ENCODE data around the gene TRAF7. TPM values are rescaled to one million over a fixed set of nuclear protein-coding genes. Genes with fewer than 3 reads are reported as not detected.
"Not testable (repeated sequence)": the region's sequence is repeated elsewhere in the genome, so short reads cannot be mapped to it uniquely, and the experiment has no call there.

The TRAF7 gene
- total and polyA plus RNA-seq, 2 donors (not counting 1 experiment from before 2014, with no cell fraction given), result 46.1 to 50.9 TPM

GRCh38 chr16:2110332-2111008 is 45.1 kb upstream of the TRAF7 start:
- H3K4me2 ChIP-seq (replicated peaks; ENCODE audit: low read depth, low read length, poor library complexity, severe bottlenecking); H3K4me1 Mint-ChIP-seq; H3K27me3 ChIP-seq (replicated peaks in 1 of 4; ENCODE audit: control extremely low read depth in 1 of 4, control insufficient read depth in 3 of 4, insufficient read depth in 4 of 4, low read length in 3 of 4); H3K27ac ChIP-seq (ENCODE audit: low read length in 2 of 2); intact Hi-C loops (cut with micrococcal nuclease); H4K20me1 ChIP-seq (ENCODE audit: control insufficient read depth, insufficient read depth, low read length, poor library complexity, severe bottlenecking); DNase-seq; H3K27ac Mint-ChIP-seq; H2AFZ ChIP-seq (ENCODE audit: insufficient read depth, low read depth, low read length, poor library complexity, severe bottlenecking); POLR2A ChIA-PET; H3K9me3 Mint-ChIP-seq (ENCODE audit: insufficient read depth); H3K4me1 ChIP-seq (ENCODE audit: control insufficient read depth in 2 of 2, insufficient read depth in 2 of 2, low read length in 2 of 2); H3K36me3 ChIP-seq (replicated peaks in 1 of 2; ENCODE audit: control extremely low read depth in 1 of 2, control insufficient read depth in 1 of 2, extremely low read depth in 1 of 2, insufficient read depth in 2 of 2, low read length in 1 of 2); CTCF ChIA-PET; H3K4me3 Mint-ChIP-seq; H3K79me2 ChIP-seq (ENCODE audit: control insufficient read depth, insufficient read depth, low read length); ATAC-seq (ENCODE audit: low read depth); H3K27me3 Mint-ChIP-seq; H3K9ac ChIP-seq (ENCODE audit: low read length); H3K9me3 ChIP-seq (ENCODE audit: control extremely low read depth in 1 of 3, control insufficient read depth in 2 of 3, insufficient read depth in 1 of 3, low read length in 2 of 3); H3K4me3 ChIP-seq (ENCODE audit: control extremely low read depth in 1 of 5, extremely low read depth in 1 of 5, insufficient read depth in 1 of 5, low read depth in 2 of 5, low read length in 4 of 5): not testable (repeated sequence)
- 99% methylated on average over 30 of the region's 43 CpGs for WGBS (ENCODE audit: insufficient coverage)

GRCh38 chr16:2111009-2111353 is 44.6 kb upstream of the TRAF7 start:
- H3K4me2 ChIP-seq (replicated peaks; ENCODE audit: low read depth, low read length, poor library complexity, severe bottlenecking); H3K4me1 Mint-ChIP-seq; DNase-seq; H3K27ac Mint-ChIP-seq; H3K4me3 ChIP-seq (ENCODE audit: control extremely low read depth in 1 of 5, extremely low read depth in 1 of 5, insufficient read depth in 1 of 5, low read depth in 2 of 5, low read length in 4 of 5); H2AFZ ChIP-seq (ENCODE audit: insufficient read depth, low read depth, low read length, poor library complexity, severe bottlenecking); H3K79me2 ChIP-seq (ENCODE audit: control insufficient read depth, insufficient read depth, low read length); H3K4me1 ChIP-seq (ENCODE audit: control insufficient read depth in 2 of 2, insufficient read depth in 2 of 2, low read length in 2 of 2); POLR2A ChIA-PET; H3K36me3 ChIP-seq (replicated peaks in 1 of 2; ENCODE audit: control extremely low read depth in 1 of 2, control insufficient read depth in 1 of 2, extremely low read depth in 1 of 2, insufficient read depth in 2 of 2, low read length in 1 of 2); intact Hi-C loops (cut with micrococcal nuclease); H3K4me3 Mint-ChIP-seq; H3K27me3 ChIP-seq (replicated peaks in 1 of 4; ENCODE audit: control extremely low read depth in 1 of 4, control insufficient read depth in 3 of 4, insufficient read depth in 4 of 4, low read length in 3 of 4); H3K27me3 Mint-ChIP-seq; ATAC-seq (ENCODE audit: low read depth); H3K9me3 ChIP-seq (ENCODE audit: control extremely low read depth in 1 of 3, control insufficient read depth in 2 of 3, insufficient read depth in 1 of 3, low read length in 2 of 3); CTCF ChIA-PET; H3K9me3 Mint-ChIP-seq (ENCODE audit: insufficient read depth); H3K27ac ChIP-seq (ENCODE audit: low read length in 2 of 2); H4K20me1 ChIP-seq (ENCODE audit: control insufficient read depth, insufficient read depth, low read length, poor library complexity, severe bottlenecking); H3K9ac ChIP-seq (ENCODE audit: low read length): not testable (repeated sequence)
- WGBS (ENCODE audit: insufficient coverage), result 98% methylated on average over 30 of the region's 36 CpGs

GRCh38 chr16:2111412-2112335 is 43.9 kb upstream of the TRAF7 start:
- H3K9me3 ChIP-seq (ENCODE audit: control extremely low read depth in 1 of 3, control insufficient read depth in 2 of 3, insufficient read depth in 1 of 3, low read length in 2 of 3); H4K20me1 ChIP-seq (ENCODE audit: control insufficient read depth, insufficient read depth, low read length, poor library complexity, severe bottlenecking); H3K4me3 Mint-ChIP-seq; intact Hi-C loops (cut with micrococcal nuclease); H3K79me2 ChIP-seq (ENCODE audit: control insufficient read depth, insufficient read depth, low read length); H3K9ac ChIP-seq (ENCODE audit: low read length); H3K4me3 ChIP-seq (ENCODE audit: control extremely low read depth in 1 of 5, extremely low read depth in 1 of 5, insufficient read depth in 1 of 5, low read depth in 2 of 5, low read length in 4 of 5); CTCF ChIA-PET; ATAC-seq (ENCODE audit: low read depth); H3K4me2 ChIP-seq (replicated peaks; ENCODE audit: low read depth, low read length, poor library complexity, severe bottlenecking); H2AFZ ChIP-seq (ENCODE audit: insufficient read depth, low read depth, low read length, poor library complexity, severe bottlenecking); H3K27me3 Mint-ChIP-seq; H3K27me3 ChIP-seq (replicated peaks in 1 of 4; ENCODE audit: control extremely low read depth in 1 of 4, control insufficient read depth in 3 of 4, insufficient read depth in 4 of 4, low read length in 3 of 4); H3K4me1 Mint-ChIP-seq; DNase-seq; H3K4me1 ChIP-seq (ENCODE audit: control insufficient read depth in 2 of 2, insufficient read depth in 2 of 2, low read length in 2 of 2); H3K36me3 ChIP-seq (replicated peaks in 1 of 2; ENCODE audit: control extremely low read depth in 1 of 2, control insufficient read depth in 1 of 2, extremely low read depth in 1 of 2, insufficient read depth in 2 of 2, low read length in 1 of 2); H3K9me3 Mint-ChIP-seq (ENCODE audit: insufficient read depth); H3K27ac Mint-ChIP-seq; POLR2A ChIA-PET; H3K27ac ChIP-seq (ENCODE audit: low read length in 2 of 2): not testable (repeated sequence)
- WGBS (ENCODE audit: insufficient coverage), result 99% methylated on average over 46 of the region's 65 CpGs
